ENCODE data around the gene IPPK.

The IPPK gene

DNA sequence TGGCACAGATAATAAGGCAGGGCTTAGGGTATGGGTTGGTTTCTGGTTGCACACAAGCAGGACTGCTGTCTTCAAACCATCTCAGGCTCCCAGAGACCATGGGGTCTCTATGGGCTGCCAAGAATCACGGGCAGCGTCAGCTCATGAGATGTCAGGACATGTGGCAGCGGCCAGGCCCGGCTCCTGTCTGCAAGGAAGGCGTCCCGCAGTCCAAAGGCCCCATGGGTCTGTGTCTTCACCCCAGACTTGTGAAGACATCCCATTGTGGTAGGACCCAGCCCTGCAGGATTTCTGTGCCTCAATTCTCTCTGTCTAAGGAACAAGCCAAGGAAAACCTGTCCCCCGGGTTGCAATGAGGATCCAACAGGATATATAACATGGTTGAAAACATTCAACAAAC, 32.6 kb downstream of the IPPK start:
- TF ChIP-seq, protein P1, sequence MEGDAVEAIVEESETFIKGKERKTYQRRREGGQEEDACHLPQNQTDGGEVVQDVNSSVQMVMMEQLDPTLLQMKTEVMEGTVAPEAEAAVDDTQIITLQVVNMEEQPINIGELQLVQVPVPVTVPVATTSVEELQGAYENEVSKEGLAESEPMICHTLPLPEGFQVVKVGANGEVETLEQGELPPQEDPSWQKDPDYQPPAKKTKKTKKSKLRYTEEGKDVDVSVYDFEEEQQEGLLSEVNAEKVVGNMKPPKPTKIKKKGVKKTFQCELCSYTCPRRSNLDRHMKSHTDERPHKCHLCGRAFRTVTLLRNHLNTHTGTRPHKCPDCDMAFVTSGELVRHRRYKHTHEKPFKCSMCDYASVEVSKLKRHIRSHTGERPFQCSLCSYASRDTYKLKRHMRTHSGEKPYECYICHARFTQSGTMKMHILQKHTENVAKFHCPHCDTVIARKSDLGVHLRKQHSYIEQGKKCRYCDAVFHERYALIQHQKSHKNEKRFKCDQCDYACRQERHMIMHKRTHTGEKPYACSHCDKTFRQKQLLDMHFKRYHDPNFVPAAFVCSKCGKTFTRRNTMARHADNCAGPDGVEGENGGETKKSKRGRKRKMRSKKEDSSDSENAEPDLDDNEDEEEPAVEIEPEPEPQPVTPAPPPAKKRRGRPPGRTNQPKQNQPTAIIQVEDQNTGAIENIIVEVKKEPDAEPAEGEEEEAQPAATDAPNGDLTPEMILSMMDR (IDR thresholded peaks at IDR 0.05; ENCODE audit: low read depth, low read length, missing control alignments), result no peak
- no peak overlapping the region for H3K4me3 ChIP-seq (ENCODE audit: low read depth, low read length)
- DNase-seq (ENCODE audit: low read depth), result no peak

DNA sequence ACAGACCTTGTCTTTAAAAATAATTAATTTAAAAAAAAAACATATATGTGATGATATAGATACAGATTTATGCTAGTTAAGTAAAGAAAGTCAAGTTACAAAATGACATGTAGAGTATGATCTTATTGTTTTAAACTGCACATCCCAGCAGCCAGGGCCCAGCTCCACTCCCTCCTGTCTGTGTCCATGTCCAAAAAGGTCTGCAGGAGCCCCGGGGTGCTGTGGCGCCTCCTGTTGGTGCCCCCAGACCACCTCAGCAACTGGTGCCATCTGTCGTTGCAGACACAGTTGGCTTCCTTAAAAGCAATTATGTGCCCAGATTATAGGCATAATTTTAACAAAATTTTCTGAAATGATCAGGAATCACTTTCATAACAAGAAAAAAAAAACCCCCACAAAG, 33.3 kb downstream of the IPPK start:
- no peak for DNase-seq (ENCODE audit: low read depth)
- TF ChIP-seq, protein P1 (IDR thresholded peaks at IDR 0.05; ENCODE audit: low read depth, low read length, missing control alignments), result no peak
- no peak overlapping the region for H3K4me3 ChIP-seq (ENCODE audit: low read depth, low read length)

- TF ChIP-seq, protein P1 (IDR thresholded peaks at IDR 0.05; ENCODE audit: low read depth, low read length, missing control alignments), result no peak
- no peak overlapping the region for H3K4me3 ChIP-seq (ENCODE audit: low read depth, low read length)
- no peak for DNase-seq (ENCODE audit: low read depth)
Observed at GRCh38 chr9:92635760-92636159, 34.2 kb downstream of the IPPK start.

DNA sequence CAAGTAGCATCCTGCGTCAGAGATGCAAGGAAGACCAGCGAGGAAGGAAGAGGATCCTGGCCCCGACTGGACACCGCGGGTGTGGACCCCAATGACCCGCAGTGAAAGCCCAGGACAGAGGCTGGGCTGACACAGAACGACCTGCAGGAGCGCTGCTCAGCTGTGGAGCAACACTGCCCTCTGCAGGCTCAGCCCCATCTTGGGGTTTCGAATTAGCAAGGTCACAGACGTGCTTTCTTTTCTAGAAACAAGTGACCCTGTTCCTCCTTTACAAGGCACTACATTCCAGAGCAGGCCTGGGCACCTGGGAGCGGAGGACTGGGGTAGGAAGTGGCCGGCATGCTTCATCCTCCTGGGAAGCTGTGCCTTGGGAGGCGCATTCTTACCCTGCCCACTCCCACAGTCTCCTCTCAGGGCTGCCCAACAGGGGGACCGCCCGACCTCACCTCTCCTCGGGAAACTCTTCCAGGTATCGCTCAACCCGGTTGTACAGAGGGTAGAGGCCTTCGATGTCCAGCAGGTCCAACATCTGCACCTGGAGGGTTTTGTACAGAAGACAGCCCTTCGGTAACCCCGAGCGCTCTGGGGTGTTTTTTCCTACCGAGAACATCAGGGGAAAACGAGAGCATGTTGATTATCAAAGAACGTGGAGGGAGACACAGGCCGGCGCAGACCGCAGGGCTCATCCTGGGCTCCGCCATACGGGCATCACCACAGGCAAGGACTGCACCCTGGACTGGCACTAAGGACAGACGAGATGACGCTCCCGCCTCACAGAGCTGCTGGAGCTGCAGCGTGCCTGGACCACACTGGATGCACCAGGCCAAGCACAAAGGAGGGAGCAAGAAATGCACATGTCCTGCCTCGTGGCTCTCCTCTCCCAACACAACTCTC, 35.0 kb downstream of the IPPK start:
- TF ChIP-seq, protein P1 (IDR thresholded peaks at IDR 0.05; ENCODE audit: low read depth, low read length, missing control alignments), result peak; percentile 100

GRCh38 chr9:92633614-92634278, 36.2 kb downstream of the IPPK start:
- TF ChIP-seq, protein P1 (IDR thresholded peaks at IDR 0.05; ENCODE audit: low read depth, low read length, missing control alignments), result no peak
- H3K4me3 ChIP-seq (ENCODE audit: low read depth, low read length), result no peak overlapping the region
- DNase-seq (ENCODE audit: low read depth), result no peak

More for the DNA sequence above, 35.0 kb downstream of the IPPK start:
- DNase-seq (ENCODE audit: low read depth), result peak; percentile 31
- H3K4me3 ChIP-seq (ENCODE audit: low read depth, low read length), result no peak overlapping the region

DNA sequence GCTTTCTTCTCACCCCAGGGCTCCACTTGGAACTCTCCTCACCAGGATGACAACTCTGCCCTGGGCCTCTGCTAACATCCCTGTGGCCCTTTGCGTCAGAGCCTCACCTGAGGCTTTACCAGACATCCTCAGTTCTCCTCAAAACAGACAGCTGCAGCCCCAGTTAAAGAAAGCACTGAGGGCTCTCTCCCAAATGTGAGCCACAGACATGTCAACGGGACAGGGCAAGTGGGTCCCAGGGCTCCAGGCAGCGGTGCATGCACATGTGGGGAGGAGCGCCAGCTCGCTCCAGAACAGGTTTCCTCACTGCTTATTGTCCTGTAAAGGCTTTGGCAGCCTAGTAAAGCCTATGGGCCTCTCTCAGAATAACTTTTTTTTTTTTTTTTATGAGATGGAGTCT, 37.3 kb downstream of the IPPK start:
- DNase-seq (ENCODE audit: low read depth), result no peak
- H3K4me3 ChIP-seq (ENCODE audit: low read depth, low read length), result no peak overlapping the region
- TF ChIP-seq, protein P1 (IDR thresholded peaks at IDR 0.05; ENCODE audit: low read depth, low read length, missing control alignments), result no peak
